C4-2B (cell line): ENCODE data around the gene OPRL1.

Source experiments
- H3K27ac ChIP-seq: fragments of 450-650 bp; 2 replicates; pipeline ENCODE4 v1.5.1; 2017
- CTCF ChIP-seq: fragments of 450-650 bp; conservative IDR thresholded peaks from 2 replicates; pipeline ENCODE4 v1.5.1; 2017; ENCODE audit warnings: mild to moderate bottlenecking
- ZFX ChIP-seq: fragments of 450-650 bp; IDR thresholded peaks from 2 replicates; pipeline ENCODE4 v1.6.1; 2017

OPRL1 gene

GRCh38 chr20:64071341-64072332 is 8.2 kb upstream of the OPRL1 start:
- TF ChIP-seq CTCF (no peak), ZFX (no peak)
- H3K27ac ChIP-seq = no peak overlapping the region

- TF ChIP-seq ZFX (no peak), CTCF (no peak)
- no peak overlapping the region for H3K27ac ChIP-seq
These were observed 7.3 kb upstream of the OPRL1 start for GRCh38 chr20:64072498-64073063.

- no peak overlapping the region for H3K27ac ChIP-seq
- TF ChIP-seq ZFX (no peak), CTCF (no peak)
These were observed 6.3 kb upstream of the OPRL1 start for GRCh38 chr20:64073476-64074183.

- no peak for TF ChIP-seq CTCF
- TF ChIP-seq ZFX = no peak
- H3K27ac ChIP-seq = no peak overlapping the region
These were observed 5.6 kb upstream of the OPRL1 start for GRCh38 chr20:64074184-64074789.

GRCh38 chr20:64074963-64075362 is 4.9 kb upstream of the OPRL1 start:
- TF ChIP-seq CTCF = no peak
- TF ChIP-seq ZFX = no peak
- no peak overlapping the region for H3K27ac ChIP-seq

GRCh38 chr20:64075556-64075955 is 4.3 kb upstream of the OPRL1 start:
- H3K27ac ChIP-seq = no peak overlapping the region
- no peak for TF ChIP-seq ZFX
- no peak for TF ChIP-seq CTCF
